Activated CD4-positive, alpha-beta T cell treated with anti-CD3 and anti-CD28 coated beads, Interleukin-2, amount 10 ng/mL, durations not matched to agents 7 days and 5 days (primary cell): ENCODE data around the gene CACNA2D3. TPM values are rescaled to one million over a fixed set of nuclear protein-coding genes. Genes with fewer than 3 reads are reported as not detected.

ENCODE experiments used
- CTCF ChIA-PET: fragments of 350-600 bp; sonication (Branson Sonifier 250); formaldehyde crosslinking; loops from one replicate; lab custom pipeline; 2021; ENCODE audit warnings: antibody characterized with exemption; lab: Charles Lee
- POLR2A ChIA-PET: fragments of 350-600 bp; sonication (Branson Sonifier 250); formaldehyde crosslinking; loops from one replicate; lab custom pipeline; 2021; ENCODE audit warnings: antibody characterized with exemption; lab: Charles Lee
- DNase-seq: peaks from one replicate; pipeline ENCODE4 v3.0.0-alpha.2; 2020
- H3K27ac Mint-ChIP-seq: one replicate; pipeline ENCODE4 v1.8.0; 2021; ENCODE audit warnings: mild to moderate bottlenecking, moderate library complexity, mixed read lengths
- H3K27me3 Mint-ChIP-seq: one replicate; pipeline ENCODE4 v1.8.0; 2021; ENCODE audit warnings: mixed read lengths
- H3K36me3 Mint-ChIP-seq: one replicate; pipeline ENCODE4 v1.8.0; 2021; ENCODE audit warnings: low read depth, mixed read lengths
- H3K4me1 Mint-ChIP-seq: one replicate; pipeline ENCODE4 v1.8.0; 2021; ENCODE audit warnings: mixed read lengths
- H3K4me3 Mint-ChIP-seq: one replicate; pipeline ENCODE4 v1.8.0; 2021; ENCODE audit warnings: mild to moderate bottlenecking, moderate library complexity, mixed read lengths
- H3K9me3 Mint-ChIP-seq: one replicate; pipeline ENCODE4 v1.8.0; 2021; ENCODE audit warnings: mixed read lengths
- total RNA-seq, 2 experiments: library from RNA; stranded (reverse); gene quantifications; one replicate each; pipeline ENCODE4 v1.2.3, GENCODE V29; 2021

Gene CACNA2D3
- total RNA-seq, 2 experiments from 2014 or later = not detected

DNA sequence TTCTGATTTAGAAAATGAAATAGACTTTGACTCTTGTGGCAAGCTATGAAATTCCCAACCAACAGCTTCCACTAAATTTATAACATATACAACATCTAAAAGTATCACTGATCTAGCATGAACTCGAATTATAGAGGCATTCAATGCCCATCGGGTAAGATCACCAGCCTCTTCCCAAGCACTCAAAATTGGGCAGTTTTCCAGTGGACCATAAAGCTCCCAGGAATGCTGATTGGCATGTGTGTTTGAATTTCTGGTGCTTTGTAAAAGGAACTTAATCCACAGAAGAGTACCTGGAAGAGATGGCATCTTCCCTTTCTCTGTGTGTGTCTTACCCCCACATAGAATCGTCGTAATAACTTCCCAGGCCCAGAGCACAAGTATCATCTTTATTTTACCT is 795.5 kb downstream of the CACNA2D3 start:
- POLR2A ChIA-PET = no interaction called here
- H3K9me3 Mint-ChIP-seq = peaks cover 2% of the 10 kb centered on the region
- no peaks in the 10 kb centered on the region for H3K4me1 Mint-ChIP-seq
- CTCF ChIA-PET = no interaction called here
- H3K27ac Mint-ChIP-seq = no peak overlapping the region
- no peak for DNase-seq
- no peaks in the 10 kb centered on the region for H3K27me3 Mint-ChIP-seq
- no peaks in the 10 kb centered on the region for H3K36me3 Mint-ChIP-seq
- H3K4me3 Mint-ChIP-seq = no peak overlapping the region

DNA sequence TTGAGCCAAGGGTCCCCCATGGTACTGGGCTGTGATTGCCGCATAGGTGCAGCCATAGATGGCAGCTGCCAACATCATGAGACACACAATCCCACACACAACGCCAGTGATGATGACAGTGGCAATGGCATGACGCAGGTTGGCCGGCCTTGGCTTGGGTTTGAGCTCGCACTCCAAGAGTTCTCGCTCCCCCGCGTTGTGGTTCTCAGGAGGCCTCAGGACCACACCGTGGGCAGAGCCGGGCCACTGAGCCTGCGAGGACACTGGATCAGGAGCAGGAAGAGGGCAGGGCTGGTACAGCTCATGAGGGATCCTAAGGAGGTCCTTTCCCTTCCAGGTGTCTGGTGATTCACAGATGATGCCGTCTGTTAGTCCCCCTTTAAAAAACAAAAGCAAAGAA is 796.2 kb downstream of the CACNA2D3 start:
- Mint-ChIP-seq H3K4me3 (no peak overlapping the region), H3K36me3 (no peaks in the 10 kb centered on the region), H3K27me3 (no peaks in the 10 kb centered on the region), H3K9me3 (peaks cover 2% of the 10 kb centered on the region), H3K27ac (no peak overlapping the region), H3K4me1 (no peaks in the 10 kb centered on the region)
- DNase-seq = no peak
- ChIA-PET POLR2A (no interaction called here), CTCF (no interaction called here)

DNA sequence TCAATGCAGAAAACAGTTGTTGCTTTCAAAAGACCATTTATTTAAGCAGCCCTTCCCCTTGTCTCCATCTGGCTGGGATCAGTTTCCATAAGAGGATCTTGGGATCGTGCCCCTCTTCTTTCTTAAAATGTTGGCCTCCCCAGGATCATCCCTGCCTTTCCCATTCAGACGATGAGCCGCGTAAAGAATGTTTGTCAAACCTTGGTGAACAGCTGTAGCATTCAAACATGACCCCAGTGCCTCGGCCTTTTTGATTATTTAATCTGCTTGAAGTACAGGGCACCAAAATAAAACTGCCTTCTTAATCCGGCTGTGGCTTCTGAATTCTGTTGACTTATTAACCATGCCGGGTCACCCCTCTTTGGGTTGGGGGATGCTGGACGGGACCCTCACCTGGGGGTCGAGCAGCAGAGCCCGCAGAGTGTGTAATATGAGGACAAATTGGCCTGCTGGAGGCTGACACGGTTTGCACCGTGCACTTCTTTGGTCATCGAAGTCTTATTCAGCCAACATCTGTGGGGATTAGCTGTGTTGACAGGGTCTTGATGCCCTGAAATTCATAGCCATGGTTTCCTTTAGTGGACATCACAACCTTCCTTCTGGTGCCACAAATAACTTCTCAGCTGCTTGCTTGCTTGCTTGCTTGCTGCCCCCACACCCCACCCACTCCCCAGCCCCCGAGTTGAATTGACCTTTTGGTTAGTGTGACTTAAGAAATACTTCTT is 805.9 kb downstream of the CACNA2D3 start, which contains the start of gene LRTM1:
Gene LRTM1, minus strand, starts transcription at position 14 of the 725 bp plus-strand sequence. CDS start 148 bp downstream, outside the sequence.
- H3K27ac Mint-ChIP-seq = no peak within 1 kb of the TSS
- CTCF ChIA-PET = no interaction called here
- H3K4me3 Mint-ChIP-seq = no peak within 1 kb of the TSS
- no peaks in the 10 kb centered on the region for H3K36me3 Mint-ChIP-seq
- no peak for DNase-seq
- POLR2A ChIA-PET = no interaction called here
- no peaks in the 10 kb centered on the region for H3K27me3 Mint-ChIP-seq
- H3K4me1 Mint-ChIP-seq = no peaks in the 10 kb centered on the region
- H3K9me3 Mint-ChIP-seq = no peaks in the 10 kb centered on the region

DNA sequence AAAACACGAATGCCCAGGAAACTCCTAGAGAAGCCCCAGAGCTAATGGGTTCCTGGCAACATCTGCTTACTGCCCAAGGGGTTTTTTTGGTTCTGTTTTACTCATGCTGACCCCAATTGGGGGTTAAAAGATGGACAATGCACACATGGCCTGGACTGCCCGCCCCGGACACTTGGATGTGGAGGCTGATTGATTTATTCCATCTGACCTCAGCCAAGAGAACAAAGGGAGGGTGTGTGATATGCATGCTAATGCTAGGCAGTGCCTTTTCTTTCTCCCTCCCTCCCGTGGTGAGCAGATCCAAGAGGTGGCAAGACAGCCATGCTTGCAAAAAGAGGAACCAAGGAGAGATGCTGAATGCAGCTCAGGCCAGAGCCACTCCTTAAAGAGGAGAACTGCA is 808.8 kb downstream of the CACNA2D3 start:
- H3K4me1 Mint-ChIP-seq = no peaks in the 10 kb centered on the region
- CTCF ChIA-PET = no interaction called here
- no peak for DNase-seq
- H3K9me3 Mint-ChIP-seq = no peaks in the 10 kb centered on the region
- H3K27me3 Mint-ChIP-seq = no peaks in the 10 kb centered on the region
- H3K36me3 Mint-ChIP-seq = no peaks in the 10 kb centered on the region
- no peak overlapping the region for H3K27ac Mint-ChIP-seq
- POLR2A ChIA-PET = no interaction called here
- H3K4me3 Mint-ChIP-seq = no peak overlapping the region

DNA sequence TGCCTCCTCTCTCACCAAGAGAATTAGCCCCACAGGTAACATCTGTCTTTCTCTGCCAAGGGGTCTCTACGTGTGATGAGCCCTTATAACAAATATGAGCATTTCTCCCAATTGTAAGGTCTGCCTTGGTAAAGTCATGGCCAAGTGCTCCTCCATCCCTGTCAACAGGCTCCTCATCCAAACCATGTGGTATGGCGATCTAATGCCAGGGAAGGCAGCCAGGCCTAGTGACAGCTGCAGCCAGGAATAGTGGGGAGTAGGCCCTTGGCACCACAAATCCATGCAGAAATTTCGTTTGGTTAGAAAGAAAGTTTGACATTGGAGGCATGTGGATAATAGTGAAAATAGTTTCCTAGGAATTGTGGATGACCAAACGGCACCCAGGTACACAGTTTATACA is 810.3 kb downstream of the CACNA2D3 start:
- no peak for DNase-seq

DNA sequence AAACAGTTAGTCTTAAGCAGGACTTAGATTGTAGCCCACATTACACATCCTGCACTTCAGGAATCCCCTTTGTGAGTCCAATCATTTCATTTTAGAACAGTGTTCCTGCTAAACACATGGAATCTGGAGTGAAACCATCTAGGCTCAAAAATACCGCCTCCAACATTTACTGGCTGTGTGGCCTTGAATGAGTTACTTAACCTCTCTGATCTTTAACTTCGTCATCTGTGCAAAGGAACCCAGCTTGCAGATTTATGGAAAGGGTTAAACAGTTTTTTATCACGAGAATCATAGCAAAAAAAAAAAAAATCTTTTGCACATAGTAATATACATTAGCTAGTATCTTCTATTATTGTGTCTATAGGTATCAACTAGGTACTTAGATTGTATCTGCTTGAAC is 813.5 kb downstream of the CACNA2D3 start:
- DNase-seq = no peak
- peaks cover 2% of the 10 kb centered on the region for H3K27me3 Mint-ChIP-seq
- no peaks in the 10 kb centered on the region for H3K4me1 Mint-ChIP-seq
- no peaks in the 10 kb centered on the region for H3K9me3 Mint-ChIP-seq
- no peak overlapping the region for H3K27ac Mint-ChIP-seq
- ChIA-PET CTCF (interaction anchor here (0.6 to 1.5 kb wide), 2 partner anchors 11 to 252 kb away, joined by 3 to 4 read pairs; no protein-coding TSS in a partner anchor), POLR2A (no interaction called here)
- no peaks in the 10 kb centered on the region for H3K36me3 Mint-ChIP-seq
- H3K4me3 Mint-ChIP-seq = no peak overlapping the region

More for the DNA sequence above, 810.3 kb downstream of the CACNA2D3 start:
- Mint-ChIP-seq H3K27me3 (peaks cover 2% of the 10 kb centered on the region), H3K4me3 (no peak overlapping the region), H3K4me1 (no peaks in the 10 kb centered on the region), H3K36me3 (no peaks in the 10 kb centered on the region), H3K9me3 (no peaks in the 10 kb centered on the region), H3K27ac (no peak overlapping the region)
- ChIA-PET CTCF (no interaction called here), POLR2A (no interaction called here)

DNA sequence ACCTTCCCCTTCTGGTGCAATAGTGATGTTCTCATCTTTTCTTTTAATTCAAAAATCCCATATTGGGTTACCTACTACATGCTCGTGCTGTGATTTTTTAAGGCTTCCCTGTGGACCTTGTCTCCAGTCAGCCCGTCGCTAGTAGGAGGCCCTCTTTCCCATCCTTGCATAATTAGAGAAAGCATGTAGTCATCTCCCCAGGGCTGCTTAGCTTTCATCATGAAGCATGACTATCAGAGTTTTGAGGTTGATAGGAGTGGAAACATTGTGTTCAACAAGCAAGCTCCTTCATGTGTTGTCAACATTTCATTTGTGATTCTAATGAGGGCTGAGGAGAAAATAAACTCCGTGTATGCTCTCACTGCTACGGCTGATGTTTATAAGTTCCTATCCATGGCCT is 814.2 kb downstream of the CACNA2D3 start:
- Mint-ChIP-seq H3K27ac (no peak overlapping the region), H3K4me1 (no peaks in the 10 kb centered on the region), H3K36me3 (no peaks in the 10 kb centered on the region), H3K27me3 (peaks cover 2% of the 10 kb centered on the region), H3K4me3 (no peak overlapping the region), H3K9me3 (no peaks in the 10 kb centered on the region)
- no peak for DNase-seq
- ChIA-PET CTCF (interaction anchor here (1.5 kb wide), 1 partner anchor 10 kb away, joined by 3 read pairs; no protein-coding TSS in a partner anchor), POLR2A (no interaction called here)

DNA sequence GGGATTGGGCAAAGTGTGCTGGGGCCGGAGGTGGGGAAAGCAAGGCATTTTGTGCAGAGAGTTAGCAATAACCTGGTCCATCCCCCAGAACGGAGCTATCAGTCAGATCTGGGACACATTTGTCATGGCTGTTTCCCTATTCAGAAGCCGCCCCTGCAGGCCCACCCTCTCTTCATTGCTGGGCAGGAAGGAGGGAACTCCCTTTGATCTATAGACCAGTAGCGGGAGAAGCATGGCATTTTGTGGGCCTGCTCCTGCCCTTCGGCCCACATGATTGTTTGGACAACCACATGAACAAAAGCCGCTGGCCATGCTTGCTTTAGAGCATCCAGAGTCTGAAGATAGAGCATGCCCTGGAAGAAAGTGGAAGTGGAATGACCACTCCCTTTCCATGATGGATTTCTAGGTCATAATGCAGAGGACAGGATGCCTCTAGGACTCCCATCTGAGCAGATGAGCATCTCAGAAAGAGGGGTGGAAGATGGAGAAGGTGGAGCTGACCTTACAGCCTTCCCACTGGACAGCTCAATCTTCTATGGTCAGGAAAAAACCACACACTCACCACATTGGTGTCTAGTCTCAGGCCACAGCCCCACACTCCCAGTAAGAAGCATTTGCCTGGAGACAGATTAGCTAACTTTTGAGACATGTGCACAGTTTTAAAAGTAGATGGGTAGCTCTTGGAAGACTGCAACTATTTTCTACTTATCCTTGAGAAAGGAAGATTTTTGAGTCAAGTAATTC is 817.4 kb downstream of the CACNA2D3 start:
- no peaks in the 10 kb centered on the region for H3K36me3 Mint-ChIP-seq
- peaks cover 2% of the 10 kb centered on the region for H3K27me3 Mint-ChIP-seq
- CTCF ChIA-PET = no interaction called here
- H3K27ac Mint-ChIP-seq = no peak overlapping the region
- no peaks in the 10 kb centered on the region for H3K9me3 Mint-ChIP-seq
- no peaks in the 10 kb centered on the region for H3K4me1 Mint-ChIP-seq
- H3K4me3 Mint-ChIP-seq = no peak overlapping the region
- DNase-seq = no peak
- POLR2A ChIA-PET = no interaction called here

DNA sequence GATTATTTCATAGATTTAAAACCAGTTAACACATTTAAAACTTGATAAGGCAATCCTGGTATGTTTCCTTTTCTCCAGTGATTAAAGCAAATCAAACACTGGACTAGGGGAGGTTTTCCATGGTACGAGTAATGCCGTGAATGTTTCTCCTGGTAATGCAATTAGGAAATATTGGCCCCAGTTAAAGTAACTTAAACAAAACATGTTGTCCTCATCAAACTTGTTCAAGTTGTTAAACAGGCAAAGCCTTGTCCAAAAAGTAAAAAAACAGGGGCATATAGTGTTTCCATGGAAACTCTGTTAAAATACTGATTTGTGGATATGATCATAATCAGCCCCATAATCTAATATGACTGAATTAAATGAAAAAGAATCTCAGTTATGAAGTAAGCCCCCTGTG is 818.6 kb downstream of the CACNA2D3 start:
- ChIA-PET POLR2A (no interaction called here), CTCF (no interaction called here)
- no peak for DNase-seq
- Mint-ChIP-seq H3K27me3 (peaks cover 2% of the 10 kb centered on the region), H3K9me3 (no peaks in the 10 kb centered on the region), H3K4me1 (no peaks in the 10 kb centered on the region), H3K4me3 (no peak overlapping the region), H3K27ac (no peak overlapping the region), H3K36me3 (no peaks in the 10 kb centered on the region)

DNA sequence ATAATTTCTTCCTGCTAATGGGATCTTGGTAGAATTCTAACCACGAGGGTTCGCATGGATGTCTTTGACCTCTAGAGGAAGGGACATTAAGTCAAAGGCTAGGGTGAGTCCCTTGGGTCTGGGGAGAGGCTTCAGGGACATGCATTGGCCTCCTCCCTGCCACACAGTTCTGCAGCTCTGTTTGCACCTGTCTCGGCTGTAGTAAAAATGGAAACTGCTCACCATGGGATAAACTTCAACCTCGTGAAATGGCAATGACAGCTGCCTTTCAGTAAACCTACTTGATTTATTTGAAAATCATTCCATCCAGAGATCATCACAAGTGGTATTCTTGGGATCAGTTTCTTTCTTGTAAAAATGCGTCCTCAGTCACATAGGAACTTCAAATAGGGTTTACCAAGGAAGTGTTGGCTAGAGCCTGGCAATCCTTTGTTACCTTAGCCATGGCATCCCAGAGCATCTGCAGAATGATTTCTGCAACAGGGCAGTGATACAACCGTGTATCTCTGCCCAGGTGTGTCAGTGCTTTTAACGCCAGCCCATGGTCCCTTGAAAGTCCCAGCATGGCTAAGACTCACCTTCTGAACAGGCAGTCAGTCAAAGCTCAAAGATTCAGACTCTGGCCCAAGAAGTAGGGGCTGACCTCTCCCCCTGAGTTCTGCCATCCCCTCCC is 819.5 kb downstream of the CACNA2D3 start:
- H3K27ac Mint-ChIP-seq = no peak overlapping the region
- CTCF ChIA-PET = no interaction called here
- peaks cover 2% of the 10 kb centered on the region for H3K27me3 Mint-ChIP-seq

DNA sequence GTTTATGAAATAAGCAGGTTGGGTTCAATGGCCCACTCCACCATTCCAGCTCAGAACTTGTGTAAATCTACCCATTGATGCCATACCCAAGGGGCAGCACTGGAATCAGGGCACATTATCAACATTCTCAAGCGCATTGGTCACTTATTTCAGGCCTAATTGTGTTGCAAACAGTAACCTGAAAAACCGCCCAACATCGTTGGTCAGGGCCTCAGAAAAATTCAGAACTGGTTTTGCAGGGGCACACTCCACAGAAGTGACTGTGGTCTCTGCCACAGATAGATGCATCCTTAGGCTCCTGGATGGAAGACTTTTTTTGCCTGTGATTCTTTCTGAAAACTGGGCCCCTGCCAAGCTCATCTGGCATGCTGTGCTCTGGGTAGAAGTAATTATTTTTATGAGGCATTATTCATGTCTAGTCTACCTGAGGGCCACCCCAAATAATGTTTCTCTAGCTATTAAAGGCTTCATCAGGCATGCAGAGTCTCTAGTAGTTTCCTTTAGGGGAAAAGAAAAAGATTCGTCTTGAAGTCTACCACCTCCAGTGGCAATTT is 827.2 kb downstream of the CACNA2D3 start:
- H3K4me1 Mint-ChIP-seq = no peaks in the 10 kb centered on the region
- DNase-seq = no peak
- no peaks in the 10 kb centered on the region for H3K27me3 Mint-ChIP-seq
- H3K4me3 Mint-ChIP-seq = no peak overlapping the region
- ChIA-PET CTCF (no interaction called here), POLR2A (no interaction called here)
- H3K9me3 Mint-ChIP-seq = no peaks in the 10 kb centered on the region
- H3K36me3 Mint-ChIP-seq = no peaks in the 10 kb centered on the region
- no peak overlapping the region for H3K27ac Mint-ChIP-seq

More for the DNA sequence above, 819.5 kb downstream of the CACNA2D3 start:
- DNase-seq = no peak
- Mint-ChIP-seq H3K4me1 (no peaks in the 10 kb centered on the region), H3K4me3 (no peak overlapping the region), H3K36me3 (no peaks in the 10 kb centered on the region), H3K9me3 (no peaks in the 10 kb centered on the region)
- POLR2A ChIA-PET = no interaction called here

DNA sequence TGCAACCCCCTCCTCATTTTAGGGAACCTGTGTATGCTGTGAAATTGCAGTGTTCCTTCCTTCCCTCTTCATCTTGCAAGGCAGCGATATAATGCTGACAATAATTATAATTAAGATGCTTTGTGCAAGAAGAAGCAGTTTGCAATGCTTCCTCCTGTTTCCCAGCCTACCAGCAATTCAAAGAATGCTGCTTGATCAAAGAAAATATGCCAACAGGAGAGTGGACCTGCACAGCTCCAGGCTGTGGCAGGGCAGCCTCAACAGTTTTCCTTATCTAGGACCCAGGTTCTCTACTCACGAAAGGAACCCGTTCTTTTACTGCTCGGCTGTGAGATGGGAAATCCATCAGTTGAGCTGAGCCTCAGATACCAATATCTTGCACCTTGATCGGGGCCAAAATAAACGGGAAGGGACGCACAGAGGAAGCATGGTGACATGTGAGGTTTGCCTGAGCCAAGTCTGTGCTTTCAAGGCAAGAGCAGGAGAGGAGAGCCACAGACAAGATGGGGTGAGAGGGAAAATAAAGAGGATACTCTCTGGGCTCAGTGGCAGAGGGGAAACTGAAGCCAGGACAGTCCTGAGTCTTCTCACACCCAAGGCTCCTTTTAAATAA is 828.1 kb downstream of the CACNA2D3 start:
- no peak overlapping the region for H3K4me3 Mint-ChIP-seq
- no peak overlapping the region for H3K27ac Mint-ChIP-seq

More for the DNA sequence above, 828.1 kb downstream of the CACNA2D3 start:
- ChIA-PET CTCF (no interaction called here), POLR2A (no interaction called here)
- Mint-ChIP-seq H3K36me3 (no peaks in the 10 kb centered on the region), H3K4me1 (no peaks in the 10 kb centered on the region), H3K9me3 (no peaks in the 10 kb centered on the region), H3K27me3 (no peaks in the 10 kb centered on the region)
- no peak for DNase-seq
